ENCODE measurements around the gene GNAT2.

The GNAT2 gene

GRCh38 chr1:109586055-109586454 lies 33.4 kb downstream of the GNAT2 start:
- no peak for DNase-seq (ENCODE audit: low read depth, low spot score)
- TF ChIP-seq CTCF (IDR thresholded peaks at IDR 0.05; ENCODE audit: insufficient read depth, low read length, missing control alignments): no peak
- CTCF ChIA-PET: interaction anchor here (1.1 kb wide), 1 partner anchor 12 kb away, joined by 4 read pairs; no protein-coding TSS in a partner anchor
- H3K4me3 ChIP-seq (ENCODE audit: low read depth, low read length): no peak overlapping the region
- POLR2A ChIA-PET: no interaction called here

- POLR2A ChIA-PET: no interaction called here
- CTCF ChIA-PET: no interaction called here
- TF ChIP-seq CTCF (IDR thresholded peaks at IDR 0.05; ENCODE audit: insufficient read depth, low read length, missing control alignments): no peak
- no peak for DNase-seq (ENCODE audit: low read depth, low spot score)
- H3K4me3 ChIP-seq (ENCODE audit: low read depth, low read length): no peak overlapping the region
Observed at GRCh38 chr1:109584766-109585165, 34.6 kb downstream of the GNAT2 start.

GRCh38 chr1:109582021-109582420 lies 37.4 kb downstream of the GNAT2 start:
- ChIA-PET CTCF (interaction anchor here (1.2 to 1.6 kb wide), 2 partner anchors 11 to 59 kb away, joined by 3 read pairs; no protein-coding TSS in a partner anchor), POLR2A (no interaction called here)
- no peak overlapping the region for H3K4me3 ChIP-seq (ENCODE audit: low read depth, low read length)
- no peak for DNase-seq (ENCODE audit: low read depth, low spot score)
- TF ChIP-seq CTCF (IDR thresholded peaks at IDR 0.05; ENCODE audit: insufficient read depth, low read length, missing control alignments): no peak

- no peak overlapping the region for H3K4me3 ChIP-seq (ENCODE audit: low read depth, low read length)
- ChIA-PET POLR2A (interaction anchor here (0.5 to 0.8 kb wide), 3 partner anchors 16 to 33 kb away, joined by 3 to 4 read pairs (median 3); partner anchors contain the start of gene GNAI3), CTCF (interaction anchor here (1.3 to 1.6 kb wide), 2 partner anchors 11 to 536 kb away, joined by 3 to 5 read pairs; no protein-coding TSS in a partner anchor)
- no peak for DNase-seq (ENCODE audit: low read depth, low spot score)
- TF ChIP-seq CTCF (IDR thresholded peaks at IDR 0.05; ENCODE audit: insufficient read depth, low read length, missing control alignments): no peak
Observed at GRCh38 chr1:109579491-109579890, 39.9 kb downstream of the GNAT2 start.

GRCh38 chr1:109578947-109579443 lies 40.4 kb downstream of the GNAT2 start:
- POLR2A ChIA-PET: interaction anchor here (0.5 to 0.8 kb wide), 3 partner anchors 17 to 33 kb away, joined by 3 to 4 read pairs (median 3); partner anchors contain the start of gene GNAI3
- no peak for TF ChIP-seq CTCF (IDR thresholded peaks at IDR 0.05; ENCODE audit: insufficient read depth, low read length, missing control alignments)

GRCh38 chr1:109573785-109574184 lies 45.6 kb downstream of the GNAT2 start:
- no peak overlapping the region for H3K4me3 ChIP-seq (ENCODE audit: low read depth, low read length)
- no peak for TF ChIP-seq CTCF (IDR thresholded peaks at IDR 0.05; ENCODE audit: insufficient read depth, low read length, missing control alignments)
- no peak for DNase-seq (ENCODE audit: low read depth, low spot score)
- CTCF ChIA-PET: interaction anchor here (1.0 to 1.4 kb wide), 2 partner anchors 10 to 14 kb away, joined by 4 read pairs; no protein-coding TSS in a partner anchor
- POLR2A ChIA-PET: no interaction called here

More at GRCh38 chr1:109578947-109579443, 40.4 kb downstream of the GNAT2 start:
- DNase-seq (ENCODE audit: low read depth, low spot score): no peak
- H3K4me3 ChIP-seq (ENCODE audit: low read depth, low read length): no peak overlapping the region
- CTCF ChIA-PET: interaction anchor here (1.3 to 1.6 kb wide), 2 partner anchors 11 to 536 kb away, joined by 3 to 5 read pairs; no protein-coding TSS in a partner anchor

All from AG04449 (cell line).